Karpas-422 (cell line): ENCODE data around the gene SIVA1. TPM values are rescaled to one million over a fixed set of nuclear protein-coding genes. Genes with fewer than 3 reads are reported as not detected.

ENCODE experiments used
- DNase-seq: peaks from one replicate; pipeline ENCODE4 v3.0.0-alpha.2; 2015
- H2AFZ ChIP-seq: fragments of 200-600 bp; sonication (generic); 2 replicates; pipeline ENCODE4 v1.6.1; 2014; ENCODE audit warnings: antibody characterized with exemption, low read length, mixed read lengths
- H3K27ac ChIP-seq: fragments of 200-600 bp; sonication (generic); 2 replicates; pipeline ENCODE4 v1.5.1; 2014; ENCODE audit warnings: mild to moderate bottlenecking, low read length, moderate library complexity
- H3K27me3 ChIP-seq: fragments of 200-600 bp; sonication (generic); 2 replicates; pipeline ENCODE4 v1.6.1; 2014; ENCODE audit warnings: low read length, mixed read lengths
- H3K36me3 ChIP-seq: fragments of 200-600 bp; sonication (generic); 2 replicates; pipeline ENCODE4 v1.6.1; 2014; ENCODE audit warnings: low read length, mixed read lengths; ENCODE audit not compliant: insufficient read depth
- H3K4me1 ChIP-seq: fragments of 200-600 bp; sonication (generic); 2 replicates; pipeline ENCODE4 v1.6.1; 2014; ENCODE audit warnings: mild to moderate bottlenecking, low read length, mixed read lengths
- H3K4me2 ChIP-seq: fragments of 200-600 bp; sonication (generic); 2 replicates; pipeline ENCODE4 v1.6.1; 2014; ENCODE audit warnings: low read length, low read depth, mild to moderate bottlenecking; ENCODE audit not compliant: poor library complexity, severe bottlenecking
- H3K4me3 ChIP-seq: fragments of 200-600 bp; sonication (generic); 2 replicates; pipeline ENCODE4 v1.5.1; 2014; ENCODE audit warnings: mild to moderate bottlenecking, antibody characterized with exemption, low read length, mixed read lengths
- H3K79me2 ChIP-seq: fragments of 200-600 bp; sonication (generic); 2 replicates; pipeline ENCODE4 v1.6.1; 2014; ENCODE audit warnings: mild to moderate bottlenecking, low read length, mixed read lengths
- H3K9ac ChIP-seq: fragments of 200-600 bp; sonication (generic); 2 replicates; pipeline ENCODE4 v1.6.0; 2014; ENCODE audit warnings: low read length
- H3K9me2 ChIP-seq: fragments of 200-600 bp; sonication (generic), shearing (Covaris generic); replicated peaks from 2 replicates; pipeline ENCODE4 v1.6.0; 2014; ENCODE audit warnings: mild to moderate bottlenecking, low read length, moderate library complexity; ENCODE audit not compliant: insufficient read depth
- H3K9me3 ChIP-seq: fragments of 300-700, 200-600 bp; sonication (generic); 2 replicates; pipeline ENCODE4 v1.6.1; 2014; ENCODE audit warnings: low read length, mixed read lengths
- H4K20me1 ChIP-seq: fragments of 200-600 bp; sonication (generic); 2 replicates; pipeline ENCODE4 v1.6.1; 2014; ENCODE audit warnings: mild to moderate bottlenecking, antibody characterized with exemption, low read length, low read depth; ENCODE audit not compliant: insufficient read depth
- total RNA-seq: library from RNA; depleted of rRNA; stranded (reverse); fragments of >200 nt; shearing (Covaris generic); gene quantifications from 2 replicates; pipeline ENCODE4 v1.2.3, GENCODE V29; 2014; ENCODE audit warnings: low replicate concordance

The SIVA1 gene
- total RNA-seq, 1 experiment from 2014 or later: 68.1 TPM

DNA sequence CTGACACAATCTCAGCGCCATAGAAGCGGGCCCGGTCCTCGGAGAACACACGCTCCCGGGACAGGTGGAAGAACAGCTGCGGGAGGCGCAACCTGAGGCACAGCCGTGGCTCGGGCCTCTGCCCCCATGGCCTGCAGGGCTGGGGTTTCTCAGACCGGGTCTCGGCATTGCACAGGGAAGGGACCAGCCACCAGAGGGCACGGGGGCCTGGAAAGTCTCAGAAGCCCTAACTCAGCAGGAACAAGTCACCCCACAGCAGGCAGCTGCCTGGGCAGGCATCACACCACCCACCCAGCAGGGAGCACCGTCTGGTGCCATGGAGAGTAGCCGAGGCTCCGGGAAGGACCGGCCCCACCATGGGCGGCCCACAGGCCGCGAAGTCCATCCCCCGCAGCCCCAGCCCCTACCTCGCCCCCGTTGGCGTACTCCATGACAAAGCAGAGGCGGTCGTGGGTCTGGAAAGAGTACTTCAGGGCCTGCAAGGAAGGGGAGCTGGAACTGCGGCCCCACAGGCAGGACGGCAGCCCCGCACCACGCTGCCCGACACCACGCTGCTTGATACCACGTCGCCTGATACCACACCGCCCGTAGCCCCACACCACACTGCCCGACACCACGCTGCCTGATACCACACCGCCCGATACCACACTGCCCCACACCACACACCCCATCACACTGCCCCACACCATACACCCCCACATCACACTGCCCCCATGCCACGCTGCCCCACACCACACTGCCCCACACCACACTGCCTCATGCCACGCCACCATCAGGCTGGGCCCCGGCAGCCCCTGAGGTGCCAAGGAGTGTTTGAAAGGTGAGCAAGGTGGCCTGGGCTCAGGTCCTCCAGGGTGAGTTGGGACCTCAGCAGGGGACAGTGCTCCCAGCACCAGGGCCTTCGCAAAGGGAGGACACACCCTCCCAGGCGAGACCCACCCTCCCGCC is 20.8 kb downstream of the SIVA1 start:
- Histone ChIP-seq H4K20me1 (peaks cover 17% of the 10 kb centered on the region; the same call in 1 of the 2 replicates), H3K4me1 (peaks cover 3% of the 10 kb centered on the region), H3K4me2 (no peak overlapping the region), H3K4me3 (no peak overlapping the region), H3K9ac (no peak overlapping the region), H3K27me3 (no peaks in the 10 kb centered on the region), H3K79me2 (no peaks in the 10 kb centered on the region), H3K9me2 (no peaks in the 10 kb centered on the region), H2AFZ (no peak overlapping the region), H3K27ac (no peak overlapping the region), H3K9me3 (peaks cover 7% of the 10 kb centered on the region; the same call in 1 of the 2 replicates), H3K36me3 (peaks cover 59% of the 10 kb centered on the region)
- no peak for DNase-seq

DNA sequence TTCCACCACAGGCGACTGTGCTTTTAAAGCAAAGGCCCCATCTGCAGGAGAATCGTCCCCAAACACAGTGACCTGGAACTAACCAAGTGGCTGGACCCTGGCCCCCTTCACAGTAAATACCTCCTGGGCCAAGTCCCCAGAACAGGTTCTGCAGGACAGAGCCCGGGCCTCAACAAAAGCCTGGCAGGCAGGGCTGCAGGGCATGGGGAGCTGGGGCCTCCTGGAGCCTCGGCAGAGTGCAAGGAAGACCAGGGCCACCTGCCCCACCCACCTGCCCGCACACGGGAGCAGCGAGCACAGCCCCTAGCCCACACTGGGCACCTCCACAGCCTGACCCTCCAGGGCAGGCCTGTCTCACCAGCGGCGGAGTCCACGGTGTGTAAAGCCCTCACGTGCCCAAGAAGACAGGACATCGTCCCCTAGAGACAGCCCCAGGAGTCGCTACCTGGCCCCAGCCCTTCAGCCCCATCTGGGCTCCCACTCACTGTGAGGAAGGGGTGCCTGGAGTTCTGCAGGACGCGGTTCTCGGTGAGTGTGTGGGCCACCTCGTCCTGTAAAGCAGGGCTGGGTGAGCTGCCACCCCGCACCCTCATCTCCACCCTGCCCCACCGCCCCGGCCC is 21.6 kb downstream of the SIVA1 start:
- H3K9ac ChIP-seq: no peak overlapping the region
- H3K4me2 ChIP-seq: no peak overlapping the region
- no peak for DNase-seq
- no peaks in the 10 kb centered on the region for H3K9me2 ChIP-seq
- H3K4me3 ChIP-seq: no peak overlapping the region
- peaks cover 17% of the 10 kb centered on the region; the same call in 1 of the 2 replicates for H4K20me1 ChIP-seq
- no peaks in the 10 kb centered on the region for H3K4me1 ChIP-seq
- H2AFZ ChIP-seq: no peak overlapping the region
- peaks cover 7% of the 10 kb centered on the region; the same call in 1 of the 2 replicates for H3K9me3 ChIP-seq
- H3K27me3 ChIP-seq: no peaks in the 10 kb centered on the region
- no peaks in the 10 kb centered on the region for H3K79me2 ChIP-seq
- H3K36me3 ChIP-seq: peaks cover 59% of the 10 kb centered on the region
- no peak overlapping the region for H3K27ac ChIP-seq

DNA sequence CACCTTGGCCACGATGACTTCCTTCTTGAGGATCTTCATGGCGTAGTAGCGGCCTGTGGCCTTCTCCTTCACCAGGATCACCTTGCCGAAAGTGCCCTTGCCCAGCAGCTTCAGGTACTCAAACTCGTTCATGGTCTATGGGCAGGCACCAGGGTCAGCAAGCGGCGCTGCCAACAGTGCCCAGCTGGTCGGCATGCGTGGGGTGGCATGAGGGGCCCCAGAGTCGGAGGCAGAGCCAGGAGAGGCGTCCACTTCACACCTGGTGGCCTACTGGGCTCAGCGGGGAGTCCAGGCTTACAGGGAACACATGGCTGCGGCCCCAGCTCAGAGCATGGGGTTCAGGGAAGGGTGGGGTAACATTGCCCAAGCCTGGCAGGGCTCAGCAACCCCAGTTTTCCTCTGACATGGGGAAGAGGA is 22.1 kb downstream of the SIVA1 start:
- H2AFZ ChIP-seq: no peak overlapping the region
- no peak overlapping the region for H3K4me3 ChIP-seq
- H4K20me1 ChIP-seq: peaks cover 17% of the 10 kb centered on the region; the same call in 1 of the 2 replicates
- no peak overlapping the region for H3K4me2 ChIP-seq
- H3K9ac ChIP-seq: no peak overlapping the region
- no peaks in the 10 kb centered on the region for H3K4me1 ChIP-seq
- no peak for DNase-seq
- no peak overlapping the region for H3K27ac ChIP-seq
- no peaks in the 10 kb centered on the region for H3K27me3 ChIP-seq
- H3K9me3 ChIP-seq: peaks cover 7% of the 10 kb centered on the region; the same call in 1 of the 2 replicates
- H3K79me2 ChIP-seq: no peaks in the 10 kb centered on the region
- no peaks in the 10 kb centered on the region for H3K9me2 ChIP-seq
- peaks cover 59% of the 10 kb centered on the region for H3K36me3 ChIP-seq

DNA sequence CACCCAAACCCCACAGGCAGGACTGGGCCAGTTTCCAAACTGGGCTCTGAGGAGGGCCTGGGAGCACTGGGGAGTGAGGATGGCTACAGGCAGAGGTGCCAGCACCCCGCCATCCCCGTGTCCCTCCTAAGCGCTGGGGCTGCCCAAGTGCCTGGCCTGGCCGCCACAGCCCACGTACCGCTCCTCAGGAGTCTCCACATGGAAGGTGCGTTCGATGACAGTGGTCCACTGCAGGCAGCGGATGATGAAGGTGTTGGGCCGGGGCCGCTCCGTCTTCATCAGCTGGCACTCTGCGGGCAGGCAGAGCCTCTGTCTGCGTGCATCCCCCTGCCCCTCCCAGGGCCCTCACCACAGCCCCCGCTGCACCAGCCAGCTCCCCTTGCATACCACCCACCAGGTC is 23.5 kb downstream of the SIVA1 start:
- no peak overlapping the region for H2AFZ ChIP-seq
- H3K36me3 ChIP-seq: peaks cover 50% of the 10 kb centered on the region
- no peaks in the 10 kb centered on the region for H3K9me2 ChIP-seq
- H3K4me3 ChIP-seq: no peak overlapping the region
- H3K79me2 ChIP-seq: no peaks in the 10 kb centered on the region
- no peak overlapping the region for H3K9ac ChIP-seq
- H3K27me3 ChIP-seq: no peaks in the 10 kb centered on the region
- H4K20me1 ChIP-seq: peaks cover 19% of the 10 kb centered on the region; the same call in 1 of the 2 replicates
- H3K9me3 ChIP-seq: peaks cover 3% of the 10 kb centered on the region; the same call in 1 of the 2 replicates
- no peak overlapping the region for H3K27ac ChIP-seq
- no peak overlapping the region for H3K4me2 ChIP-seq
- DNase-seq: no peak
- H3K4me1 ChIP-seq: no peaks in the 10 kb centered on the region

DNA sequence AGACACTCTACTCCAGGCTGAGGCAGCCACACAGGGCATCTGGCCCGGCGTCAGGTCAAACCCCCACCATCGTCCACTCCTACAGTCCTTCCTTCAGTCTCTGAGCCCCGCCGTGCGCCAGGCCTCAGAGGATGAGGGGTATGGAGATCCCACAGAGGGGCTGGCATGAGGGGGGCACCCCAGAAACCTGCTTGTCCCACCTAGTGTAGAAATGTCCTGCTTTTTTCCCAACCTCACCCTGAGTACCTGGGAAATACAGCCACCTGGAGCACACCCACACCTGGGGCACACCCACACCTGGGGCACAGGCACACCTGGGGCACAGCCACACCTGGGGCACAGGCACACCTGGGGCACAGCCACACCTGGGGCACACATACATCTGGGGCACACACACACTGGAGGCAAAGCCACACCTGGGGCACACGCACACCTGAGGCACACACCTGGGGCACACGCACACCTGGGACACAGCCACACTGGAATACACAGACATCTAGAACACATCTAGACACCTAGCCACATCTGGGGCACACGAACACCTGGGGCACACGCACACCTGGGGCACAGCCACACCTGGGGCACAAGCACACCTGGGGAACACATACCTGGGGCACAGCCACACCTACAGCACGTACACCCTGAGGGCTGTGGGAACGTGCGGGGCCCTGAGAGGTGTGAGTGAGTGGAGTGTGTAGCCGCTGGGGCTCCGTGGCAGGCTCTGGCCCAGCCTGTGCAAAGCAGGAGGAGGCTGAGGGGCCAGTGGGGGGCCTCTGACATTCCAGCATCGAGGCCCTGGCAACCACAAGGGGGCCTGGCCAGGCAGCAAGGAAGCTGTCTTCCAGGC is 24.2 kb downstream of the SIVA1 start:
- Histone ChIP-seq H3K79me2 (no peaks in the 10 kb centered on the region), H3K4me2 (no peak overlapping the region), H3K27ac (no peak overlapping the region), H3K36me3 (peaks cover 43% of the 10 kb centered on the region), H4K20me1 (peaks cover 22% of the 10 kb centered on the region; the same call in 1 of the 2 replicates), H3K9me2 (no peaks in the 10 kb centered on the region), H3K4me1 (no peaks in the 10 kb centered on the region), H3K4me3 (no peak overlapping the region), H2AFZ (no peak overlapping the region), H3K9me3 (no peaks in the 10 kb centered on the region), H3K9ac (no peak overlapping the region), H3K27me3 (no peaks in the 10 kb centered on the region)
- no peak for DNase-seq

DNA sequence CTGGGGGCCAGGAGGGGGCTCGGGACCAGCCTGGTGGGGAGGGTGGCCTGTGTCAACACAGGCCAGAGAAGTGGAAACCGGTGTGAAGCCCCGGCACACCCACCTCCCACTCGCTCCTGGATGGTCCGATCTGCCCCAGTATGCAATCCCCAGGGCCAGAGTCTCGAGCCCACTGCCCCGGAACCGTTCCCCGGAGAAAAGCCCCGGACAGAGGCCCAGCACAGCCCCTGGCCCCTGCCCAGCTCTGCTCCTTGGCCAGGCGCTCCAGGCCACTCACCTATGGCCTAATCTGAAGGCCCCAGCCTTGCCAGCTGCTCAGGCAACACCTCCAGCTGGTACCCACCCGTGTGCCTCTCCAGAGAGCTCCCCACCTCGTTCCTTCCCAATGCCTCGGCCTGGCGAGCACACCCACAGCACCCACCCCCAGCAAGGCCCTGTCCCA is 24.9 kb downstream of the SIVA1 start:
- Histone ChIP-seq H4K20me1 (peaks cover 22% of the 10 kb centered on the region; the same call in 1 of the 2 replicates), H3K27ac (no peak overlapping the region), H3K4me1 (no peaks in the 10 kb centered on the region), H3K27me3 (no peaks in the 10 kb centered on the region), H3K4me3 (no peak overlapping the region), H3K4me2 (no peak overlapping the region), H2AFZ (no peak overlapping the region), H3K36me3 (peaks cover 37% of the 10 kb centered on the region), H3K9me2 (no peaks in the 10 kb centered on the region), H3K9ac (no peak overlapping the region), H3K9me3 (no peaks in the 10 kb centered on the region), H3K79me2 (no peaks in the 10 kb centered on the region)
- DNase-seq: no peak

DNA sequence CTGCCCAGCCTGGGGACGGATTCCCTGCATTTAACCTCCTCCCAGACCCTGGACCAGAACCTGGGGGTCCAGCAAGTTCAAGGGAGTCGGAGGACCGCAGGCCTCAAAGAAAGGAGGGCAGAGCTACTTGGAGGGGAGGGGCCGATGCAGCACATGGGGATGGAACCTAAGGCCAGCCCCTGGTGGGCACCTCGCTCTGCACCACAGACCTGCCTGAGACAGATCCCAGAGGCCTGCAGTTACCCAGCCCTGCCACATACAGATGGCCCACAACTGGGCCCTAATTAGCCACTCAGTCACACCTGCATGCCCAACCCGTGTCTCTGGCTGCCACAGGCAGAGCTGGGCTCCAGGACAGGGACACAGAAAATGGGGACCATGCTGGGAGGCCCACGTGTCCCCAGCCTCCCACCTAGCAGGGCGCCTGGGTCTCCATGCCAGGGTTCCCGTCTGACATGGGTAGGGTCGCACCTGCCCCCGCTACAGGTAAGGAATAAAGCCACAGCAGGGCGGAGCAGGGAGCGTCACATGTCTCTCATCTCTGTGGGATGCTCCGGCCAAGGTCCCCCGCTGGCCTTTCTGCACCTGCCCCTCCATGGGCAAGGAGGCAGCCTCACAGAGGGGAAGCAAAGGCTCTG is 25.9 kb downstream of the SIVA1 start:
- Histone ChIP-seq H3K9me2 (no peaks in the 10 kb centered on the region), H3K9ac (no peak overlapping the region), H3K4me3 (no peak overlapping the region), H3K9me3 (no peaks in the 10 kb centered on the region), H3K27me3 (no peaks in the 10 kb centered on the region), H3K4me2 (no peak overlapping the region), H2AFZ (no peak overlapping the region), H3K79me2 (no peaks in the 10 kb centered on the region), H3K4me1 (no peaks in the 10 kb centered on the region), H4K20me1 (peaks cover 24% of the 10 kb centered on the region; the same call in 1 of the 2 replicates), H3K36me3 (peaks cover 30% of the 10 kb centered on the region), H3K27ac (no peak overlapping the region)
- no peak for DNase-seq
